Common myeloid progenitor, CD34-positive (primary cell): Measurements from ENCODE around the gene GGA2. TPM values are rescaled to one million over a fixed set of nuclear protein-coding genes. Genes with fewer than 3 reads are reported as not detected.

Experiments used
- CTCF ChIA-PET: fragments of 350-600 bp; sonication (Branson Sonifier 250); formaldehyde crosslinking; loops from one replicate; lab custom pipeline; 2021; ENCODE audit warnings: antibody characterized with exemption; lab: Charles Lee
- POLR2A ChIA-PET: fragments of 350-600 bp; sonication (Branson Sonifier 250); formaldehyde crosslinking; loops from one replicate; lab custom pipeline; 2021; ENCODE audit warnings: antibody characterized with exemption; lab: Charles Lee
- DNase-seq, 3 donors: peaks; one replicate each; pipeline versions ENCODE4 v3.0.0 to v3.0.0-alpha.2; 2013
- H3K27ac ChIP-seq, 2 experiments: 1 replicate in 1 of 2; 2 replicates in 1 of 2; pipeline ENCODE4 v1.7.0; 2013; ENCODE audit warnings: inconsistent platforms in 2 of 2, low read length in 2 of 2, mild to moderate bottlenecking in 2 of 2, low read depth in 1 of 2, moderate library complexity in 1 of 2; ENCODE audit not compliant: severe bottlenecking in 2 of 2, insufficient read depth in 1 of 2, poor library complexity in 1 of 2
- H3K27me3 ChIP-seq, 5 experiments: replicated peaks in 2 of 5; 1 replicate in 3 of 5; 2 replicates in 2 of 5; pipeline versions ENCODE4 v1.6.1 to v1.7.0; 2013; ENCODE audit warnings: low read length in 4 of 5, mild to moderate bottlenecking in 2 of 5, moderate library complexity in 2 of 5, inconsistent platforms in 1 of 5; ENCODE audit not compliant: insufficient read depth in 5 of 5, control insufficient read depth in 4 of 5
- H3K36me3 ChIP-seq, 4 experiments: 1 replicate in 2 of 4; 2 replicates in 2 of 4; pipeline versions ENCODE4 v1.6.1 to v1.7.0; 2013; ENCODE audit warnings: low read length in 3 of 4, control low read depth in 1 of 4, mild to moderate bottlenecking in 1 of 4; ENCODE audit not compliant: control insufficient read depth in 4 of 4, insufficient read depth in 4 of 4
- H3K4me1 ChIP-seq, 4 experiments: 1 replicate in 3 of 4; 2 replicates in 1 of 4; pipeline versions ENCODE4 v1.6.1 to v1.7.1; 2013; ENCODE audit warnings: low read length in 3 of 4, mild to moderate bottlenecking in 3 of 4, control low read depth in 1 of 4, inconsistent platforms in 1 of 4, moderate library complexity in 1 of 4; ENCODE audit not compliant: control insufficient read depth in 4 of 4, insufficient read depth in 4 of 4; ENCODE audit errors: control extremely low read depth in 1 of 4
- H3K4me3 ChIP-seq, 7 experiments: 1 replicate in 4 of 7; 2 replicates in 3 of 7; pipeline versions ENCODE4 v1.5.1 to v1.7.0; 2013; ENCODE audit warnings: mild to moderate bottlenecking in 7 of 7, low read length in 6 of 7, moderate library complexity in 6 of 7, inconsistent platforms in 2 of 7, low read depth in 2 of 7, control low read depth in 1 of 7; ENCODE audit not compliant: insufficient read depth in 4 of 7, control insufficient read depth in 1 of 7; ENCODE audit errors: extremely low read depth in 1 of 7
- H3K9me3 ChIP-seq, 5 experiments: 1 replicate in 4 of 5; 2 replicates in 1 of 5; pipeline versions ENCODE4 v1.6.1 to v1.7.1; 2013; ENCODE audit warnings: low read length in 4 of 5, mild to moderate bottlenecking in 2 of 5, inconsistent platforms in 1 of 5, low read depth in 1 of 5, moderate library complexity in 1 of 5; ENCODE audit not compliant: control insufficient read depth in 4 of 5, insufficient read depth in 2 of 5; ENCODE audit errors: control extremely low read depth in 1 of 5
- WGBS: methylation state at CpG from one replicate; pipeline ENCODE4 v1.1.5; 2013; ENCODE audit not compliant: insufficient coverage; 5-methylcytosine and 5-hydroxymethylcytosine counted together
- polyA plus RNA-seq: library from polyadenylated mRNA; unstranded; fragments of 120-200 nt; gene quantifications from one replicate; pipeline ENCODE4 v1.2.1, GENCODE V29; 2013

The GGA2 gene, protein sequence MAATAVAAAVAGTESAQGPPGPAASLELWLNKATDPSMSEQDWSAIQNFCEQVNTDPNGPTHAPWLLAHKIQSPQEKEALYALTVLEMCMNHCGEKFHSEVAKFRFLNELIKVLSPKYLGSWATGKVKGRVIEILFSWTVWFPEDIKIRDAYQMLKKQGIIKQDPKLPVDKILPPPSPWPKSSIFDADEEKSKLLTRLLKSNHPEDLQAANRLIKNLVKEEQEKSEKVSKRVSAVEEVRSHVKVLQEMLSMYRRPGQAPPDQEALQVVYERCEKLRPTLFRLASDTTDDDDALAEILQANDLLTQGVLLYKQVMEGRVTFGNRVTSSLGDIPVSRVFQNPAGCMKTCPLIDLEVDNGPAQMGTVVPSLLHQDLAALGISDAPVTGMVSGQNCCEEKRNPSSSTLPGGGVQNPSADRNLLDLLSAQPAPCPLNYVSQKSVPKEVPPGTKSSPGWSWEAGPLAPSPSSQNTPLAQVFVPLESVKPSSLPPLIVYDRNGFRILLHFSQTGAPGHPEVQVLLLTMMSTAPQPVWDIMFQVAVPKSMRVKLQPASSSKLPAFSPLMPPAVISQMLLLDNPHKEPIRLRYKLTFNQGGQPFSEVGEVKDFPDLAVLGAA
- polyA plus RNA-seq = 24.9 TPM

- Histone ChIP-seq H3K27ac (peak within 1 kb of the TSS in 1 of 2 experiments; percentile 58), H3K4me1 (peaks cover 11 to 30% (median 24%) of the 10 kb centered on the region in 4 experiments), H3K27me3 (peaks cover 0 to 2% (median 0%) of the 10 kb centered on the region in 5 experiments), H3K4me3 (peak within 1 kb of the TSS; percentile 24 to 87 (median 72)), H3K9me3 (no peaks in the 10 kb centered on the region), H3K36me3 (peaks cover 0 to 4% (median 0%) of the 10 kb centered on the region in 4 experiments)
- CTCF ChIA-PET = no interaction called here
- POLR2A ChIA-PET = no interaction called here
- DNase-seq = peak; percentile 76 to 82 (median 79)
- WGBS = 1% methylated on average over 52 of the region's 71 CpGs
Observed at GRCh38 chr16:23510164-23510914, at the start of gene GGA2. Gene GGA2 (minus strand): TSS chr16:23510494. CDS start chr16:23510411, 83 bp downstream.

- peak overlapping the region; percentile 76 to 89 for H3K27ac ChIP-seq
- CTCF ChIA-PET = interaction anchor here (0.5 to 2.1 kb wide), 10 partner anchors 10 to 122 kb away, joined by 3 to 8 read pairs (median 4); no protein-coding TSS in a partner anchor
- 2% methylated on average over 54 of the region's 60 CpGs for WGBS
- peaks cover 12 to 24% (median 19%) of the 10 kb centered on the region in 4 experiments for H3K4me1 ChIP-seq
- H3K4me3 ChIP-seq = peak overlapping the region; percentile 80 to 97 (median 91)
- H3K27me3 ChIP-seq = no peaks in the 10 kb centered on the region
- peak in 1 of 3 donors; percentile 3 for DNase-seq
- POLR2A ChIA-PET = interaction anchor here (0.6 to 1.0 kb wide), 3 partner anchors 36 to 1736 kb away, joined by 3 to 5 read pairs (median 3); no protein-coding TSS in a partner anchor
- peaks cover 18 to 37% (median 30%) of the 10 kb centered on the region in 4 experiments for H3K36me3 ChIP-seq
- H3K9me3 ChIP-seq = no peaks in the 10 kb centered on the region
Observed at GRCh38 chr16:23557779-23558702, 47.7 kb upstream of the GGA2 start.

- CTCF ChIA-PET = interaction anchor here (0.5 to 2.1 kb wide), 8 partner anchors 12 to 121 kb away, joined by 3 to 8 read pairs (median 4); no protein-coding TSS in a partner anchor
Observed at GRCh38 chr16:23556881-23557778, 46.8 kb upstream of the GGA2 start, which contains the start of the genes EARS2 and UBFD1. Gene EARS2 (minus strand): TSS chr16:23557350. CDS start chr16:23557343, 7 bp downstream. Gene UBFD1 (plus strand): TSS chr16:23557727. CDS start chr16:23557743, 16 bp downstream.

GRCh38 chr16:23554536-23554935, 44.2 kb upstream of the GGA2 start:
- ChIA-PET CTCF (interaction anchor here (1.0 to 1.5 kb wide), 6 partner anchors 9 to 119 kb away, joined by 3 to 4 read pairs (median 4); no protein-coding TSS in a partner anchor), POLR2A (no interaction called here)
- 92% methylated on average over 3 of the region's 3 CpGs for WGBS

More at GRCh38 chr16:23556881-23557778, 46.8 kb upstream of the GGA2 start, which contains the start of the genes EARS2 and UBFD1:
- H3K9me3 ChIP-seq = no peaks in the 10 kb centered on the region
- peaks cover 15 to 36% (median 27%) of the 10 kb centered on the region in 4 experiments for H3K36me3 ChIP-seq
- POLR2A ChIA-PET = interaction anchor here (0.6 to 1.0 kb wide), 2 partner anchors 40 to 1735 kb away, joined by 3 read pairs; no protein-coding TSS in a partner anchor
- H3K27me3 ChIP-seq = no peaks in the 10 kb centered on the region
- 1% methylated on average over 53 of the region's 65 CpGs for WGBS
- peak; percentile 99 to 100 (median 100) for DNase-seq
- H3K4me3 ChIP-seq = peak within 1 kb of the TSS; percentile 80 to 97 (median 91)
- peaks cover 12 to 24% (median 19%) of the 10 kb centered on the region in 4 experiments for H3K4me1 ChIP-seq
- H3K27ac ChIP-seq = peak within 1 kb of the TSS; percentile 76 to 89

GRCh38 chr16:23552161-23552560, 41.9 kb upstream of the GGA2 start:
- Histone ChIP-seq H3K27me3 (no peaks in the 10 kb centered on the region), H3K4me3 (no peak overlapping the region), H3K36me3 (peaks cover 6 to 42% (median 35%) of the 10 kb centered on the region in 4 experiments), H3K9me3 (no peaks in the 10 kb centered on the region), H3K27ac (no peak overlapping the region), H3K4me1 (peaks cover 3 to 11% (median 9%) of the 10 kb centered on the region in 4 experiments)
- DNase-seq = no peak
- WGBS = 98% methylated on average over 5 of the region's 6 CpGs
- CTCF ChIA-PET = interaction anchor here (1.1 kb wide), 1 partner anchor 12 kb away, joined by 3 read pairs; no protein-coding TSS in a partner anchor
- POLR2A ChIA-PET = no interaction called here

More at GRCh38 chr16:23554536-23554935, 44.2 kb upstream of the GGA2 start:
- Histone ChIP-seq H3K4me3 (no peak overlapping the region), H3K4me1 (peaks cover 12 to 24% (median 19%) of the 10 kb centered on the region in 4 experiments), H3K9me3 (no peaks in the 10 kb centered on the region), H3K27ac (peak overlapping the region in 1 of 2 experiments; percentile 12), H3K27me3 (no peaks in the 10 kb centered on the region), H3K36me3 (peaks cover 2 to 32% (median 27%) of the 10 kb centered on the region in 4 experiments)
- no peak for DNase-seq
